Hepatic stellate cell (primary cell): ENCODE measurements around the gene GLRA1.
"Not testable (repeated sequence)": the region's sequence is repeated elsewhere in the genome, so short reads cannot be mapped to it uniquely, and the experiment has no call there.

Experiments used
- DNase-seq: peaks from one replicate; pipeline ENCODE4 v3.0.0; 2011; ENCODE audit warnings: low spot score

GLRA1 gene

DNA sequence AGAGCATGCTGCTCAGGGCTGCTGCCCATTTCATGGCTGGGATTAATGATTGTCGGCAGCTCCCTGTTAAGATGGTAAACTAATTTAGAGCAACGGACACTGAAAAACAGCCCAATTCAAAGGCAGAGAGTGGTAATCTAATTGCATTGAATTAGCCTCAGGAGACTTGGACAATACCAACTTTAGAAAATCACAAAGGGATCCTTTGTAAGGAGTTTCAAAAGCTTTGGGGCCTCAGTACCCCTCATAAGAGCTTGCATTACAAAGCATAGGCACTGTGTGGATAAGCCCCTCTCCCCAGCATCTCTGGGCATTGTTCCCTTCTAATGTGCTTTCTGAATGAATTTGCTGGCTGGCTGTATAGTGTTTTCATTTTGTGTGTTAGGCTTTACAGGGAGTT lies 6.7 kb downstream of the GLRA1 start:
- no peak for DNase-seq

DNA sequence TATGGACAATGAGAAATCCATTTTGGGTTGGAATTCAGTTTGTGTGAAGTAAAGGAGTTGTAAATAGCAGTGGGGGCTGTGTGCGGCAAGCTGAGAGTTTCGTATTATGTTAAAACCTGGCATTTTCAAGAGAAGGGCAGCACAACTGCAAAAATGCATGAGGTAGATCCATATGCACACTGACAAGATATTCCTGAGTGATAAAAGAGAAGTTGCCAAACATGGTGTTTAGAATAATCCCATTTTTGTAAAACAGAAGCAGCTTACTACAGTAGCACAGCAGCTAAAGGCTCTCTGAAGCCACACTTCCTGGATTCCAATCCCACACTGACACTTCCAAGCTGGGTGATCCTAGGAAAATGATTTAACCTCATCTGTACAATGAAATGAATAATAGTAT lies 11.2 kb downstream of the GLRA1 start:
- DNase-seq, result no peak

GRCh38 chr5:151912360-151912759 lies 12.3 kb downstream of the GLRA1 start:
- no peak for DNase-seq

- no peak for DNase-seq
These were observed 13.6 kb downstream of the GLRA1 start for GRCh38 chr5:151911011-151911410.

DNA sequence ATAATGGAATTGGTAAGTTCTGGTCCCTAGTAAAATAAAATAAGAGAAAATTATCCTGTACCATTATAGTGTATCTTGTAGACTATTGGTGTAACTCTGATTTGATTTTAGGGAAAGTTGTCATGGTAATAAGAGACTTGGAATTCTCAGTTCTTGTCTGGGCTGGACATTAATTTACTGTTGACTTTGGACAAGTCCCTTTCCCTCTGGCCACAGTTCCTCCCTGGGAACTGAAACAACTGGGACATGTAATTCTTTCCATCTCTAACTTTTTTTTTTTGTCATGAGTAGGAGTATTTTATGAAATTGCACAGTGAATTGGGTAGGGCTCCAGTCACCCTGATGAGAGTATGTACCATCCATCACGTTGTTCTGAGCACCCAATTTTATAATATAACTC lies 15.0 kb downstream of the GLRA1 start:
- DNase-seq, result no peak

DNA sequence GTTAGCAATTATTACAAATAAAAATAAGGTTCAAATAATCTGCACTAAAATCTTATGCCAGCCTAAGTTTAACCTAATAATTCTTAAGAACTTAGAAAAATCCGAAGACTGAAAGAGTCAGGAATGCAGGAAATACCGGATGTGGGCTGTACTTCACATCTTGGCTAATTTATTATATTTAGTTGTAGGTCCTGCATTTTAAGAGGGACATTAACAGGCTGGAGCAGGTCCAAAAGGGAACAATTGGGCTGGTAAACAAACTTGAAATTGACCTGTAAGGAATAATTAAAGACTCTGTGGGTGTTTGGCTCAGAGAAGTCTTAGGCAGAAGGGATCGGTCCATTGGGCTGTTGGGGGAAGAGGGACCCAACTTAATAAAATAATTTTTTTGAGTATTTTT lies 18.4 kb downstream of the GLRA1 start:
- no peak for DNase-seq

GRCh38 chr5:151905557-151905961 lies 19.1 kb downstream of the GLRA1 start:
- DNase-seq, result no peak

DNA sequence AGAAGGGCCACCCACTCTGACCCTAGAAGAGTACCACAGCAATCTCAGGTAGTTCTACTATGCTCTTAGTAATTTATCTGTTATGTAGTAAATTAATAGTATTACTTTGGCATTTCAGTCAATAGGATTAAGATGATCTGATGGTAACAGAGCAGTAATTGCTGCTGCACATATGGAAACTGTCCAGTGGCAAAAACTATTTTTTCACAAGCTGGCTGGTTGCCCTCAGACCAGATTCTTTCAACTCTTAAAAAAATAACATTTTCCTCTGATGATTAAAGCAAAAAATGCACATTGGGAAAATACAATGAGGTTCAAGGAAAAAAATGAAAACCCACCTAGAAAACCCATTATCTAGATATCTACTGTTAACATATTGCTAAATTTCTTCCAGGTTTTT lies 19.7 kb downstream of the GLRA1 start:
- DNase-seq, result no peak

- no peak for DNase-seq
These were observed 20.5 kb downstream of the GLRA1 start for GRCh38 chr5:151904127-151904526.

DNA sequence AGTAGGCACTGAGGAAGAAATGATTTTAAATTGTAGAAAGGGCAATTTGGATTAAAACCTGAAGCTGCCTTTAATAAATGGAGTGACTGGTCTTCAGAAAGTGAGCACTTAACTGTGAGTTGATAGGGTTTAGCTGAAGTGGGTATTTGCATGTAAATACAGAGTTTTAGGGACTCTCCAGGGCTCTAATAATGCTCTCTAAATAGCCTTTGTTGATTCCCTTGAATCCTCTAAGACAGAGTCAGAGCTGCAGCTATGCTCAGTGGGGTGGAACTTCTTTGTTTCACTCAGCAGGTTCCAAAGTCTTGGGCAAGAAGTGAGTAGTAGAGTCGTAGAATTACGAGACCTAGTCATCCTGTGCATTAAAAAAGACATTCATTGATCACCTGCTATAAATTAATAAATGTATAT lies 21.4 kb downstream of the GLRA1 start:
- no peak for DNase-seq

GRCh38 chr5:151902215-151902614 lies 22.4 kb downstream of the GLRA1 start:
- no peak for DNase-seq

DNA sequence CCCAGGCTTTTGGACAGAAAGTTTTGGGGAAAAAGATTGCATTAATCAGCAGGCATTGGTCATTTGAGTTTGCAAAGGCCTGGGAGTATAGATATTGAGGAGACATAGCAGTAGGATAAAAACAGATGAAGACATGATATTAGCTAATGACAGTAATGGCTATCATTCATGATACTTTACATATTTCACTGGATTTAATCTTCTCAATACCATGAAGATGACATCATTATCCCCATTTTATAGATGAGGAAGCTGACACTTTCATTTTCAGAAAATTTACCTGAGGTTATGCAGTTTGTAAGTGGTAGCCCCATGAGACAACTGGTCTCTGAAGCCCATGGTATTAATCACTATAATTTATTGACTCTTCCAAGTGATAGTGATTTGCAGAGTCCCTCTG lies 23.0 kb downstream of the GLRA1 start:
- DNase-seq, result no peak

GRCh38 chr5:151900891-151901290 lies 23.8 kb downstream of the GLRA1 start:
- no peak for DNase-seq

DNA sequence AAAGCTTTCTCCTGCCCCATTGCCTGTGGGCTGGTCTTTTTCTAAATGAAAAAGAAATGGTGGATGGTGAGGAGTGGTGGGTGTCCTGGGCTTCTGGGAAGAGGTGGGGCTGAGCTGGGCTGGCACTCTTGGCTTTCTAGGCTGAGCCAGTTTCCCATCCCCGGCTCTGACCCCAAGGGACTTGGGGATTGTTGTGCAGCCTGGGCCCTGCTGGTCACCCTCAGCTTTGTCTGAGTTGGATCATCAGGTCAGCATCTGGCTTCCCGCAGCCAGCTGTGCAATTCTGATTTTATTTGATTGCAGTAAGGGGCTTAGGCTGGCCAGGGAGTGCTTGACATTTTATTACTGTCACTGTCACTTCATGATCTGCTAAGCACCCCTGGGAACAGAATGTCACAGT lies 25.3 kb downstream of the GLRA1 start:
- no peak for DNase-seq

DNA sequence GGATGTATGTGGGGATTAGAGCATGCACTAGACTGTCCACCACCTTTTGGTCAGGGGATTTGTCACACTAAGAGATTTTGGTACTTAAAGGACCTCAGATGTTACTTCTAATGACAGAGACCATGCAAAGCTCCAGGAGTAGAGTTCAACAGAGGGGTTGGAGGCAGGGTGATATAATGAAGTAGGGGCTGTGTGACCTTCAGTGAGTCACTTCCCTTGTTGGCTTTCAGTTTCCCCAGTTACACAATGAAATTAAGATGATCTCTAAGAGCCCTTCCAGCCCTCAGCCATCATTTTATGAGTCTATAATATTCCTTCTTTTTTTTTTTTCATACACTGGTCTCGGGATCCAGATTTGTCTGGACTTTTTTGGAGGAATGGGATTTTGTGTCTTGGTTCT lies 26.8 kb downstream of the GLRA1 start:
- DNase-seq, result no peak

GRCh38 chr5:151897020-151897552 lies 27.6 kb downstream of the GLRA1 start:
- DNase-seq, result no peak

- DNase-seq, result peak; percentile 4
These were observed 28.5 kb downstream of the GLRA1 start for GRCh38 chr5:151896031-151896691.

GRCh38 chr5:151895660-151896030 lies 29.0 kb downstream of the GLRA1 start:
- DNase-seq, result no peak

DNA sequence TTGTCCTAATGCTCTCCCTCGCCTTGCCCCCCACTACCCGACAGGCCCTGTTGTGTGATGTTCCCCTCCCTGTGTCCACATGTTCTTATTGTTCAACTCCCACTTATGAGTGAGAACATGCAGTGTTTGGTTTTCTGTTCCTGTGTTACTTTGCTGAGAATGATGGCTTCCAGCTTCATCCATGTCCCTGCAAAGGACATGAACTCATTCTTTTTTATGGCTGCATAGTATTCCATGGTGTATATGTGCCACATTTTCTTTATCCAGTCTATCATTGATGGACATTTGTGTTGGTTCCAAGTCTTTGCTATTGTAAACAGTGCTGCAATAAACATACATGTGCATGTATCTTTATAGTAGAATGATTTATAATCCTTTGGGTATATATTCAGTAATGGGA lies 31.2 kb downstream of the GLRA1 start:
- not testable (repeated sequence) for DNase-seq

DNA sequence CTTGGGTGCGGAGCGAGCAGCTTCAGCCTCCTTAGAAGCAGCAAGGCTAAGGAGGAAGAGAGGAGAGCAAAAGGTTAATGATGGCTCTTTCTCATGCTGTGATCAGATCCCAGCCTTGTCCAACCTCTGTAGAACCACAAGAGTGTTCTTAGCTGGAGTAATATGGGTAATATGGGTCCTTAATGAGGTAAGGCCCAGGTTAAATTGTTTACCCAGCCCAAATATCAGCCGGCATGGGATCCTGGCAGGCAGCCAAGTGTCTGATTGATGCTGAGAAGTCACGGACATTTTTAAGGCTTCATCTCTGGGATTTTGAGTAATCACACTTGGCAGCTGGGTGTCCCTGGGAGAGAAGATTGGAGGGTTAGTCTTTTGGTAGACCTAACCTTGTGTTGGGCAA lies 32.3 kb downstream of the GLRA1 start:
- DNase-seq, result no peak

GRCh38 chr5:151890299-151890698 lies 34.4 kb downstream of the GLRA1 start:
- DNase-seq, result no peak

DNA sequence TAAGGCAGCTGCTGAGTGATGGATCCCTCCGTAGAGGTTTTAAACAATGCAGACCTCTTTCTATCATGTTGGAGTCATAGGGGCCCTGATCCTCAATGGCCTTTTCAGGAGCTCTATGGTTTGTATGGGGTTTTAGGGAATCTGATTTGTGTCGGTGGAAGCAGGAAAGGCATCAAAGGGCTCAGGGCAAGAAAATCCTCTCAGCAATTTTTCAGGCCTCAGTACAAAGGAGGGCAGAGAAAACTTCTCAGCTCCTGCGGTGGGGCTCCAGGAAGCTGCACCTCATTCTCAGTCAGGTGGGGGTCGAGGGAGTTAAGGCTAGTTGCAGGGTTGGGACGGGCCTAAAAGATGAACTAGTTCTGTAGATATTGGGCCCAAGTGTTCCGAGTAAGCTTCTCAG lies 35.0 kb downstream of the GLRA1 start:
- no peak for DNase-seq

- DNase-seq, result no peak
These were observed 37.9 kb downstream of the GLRA1 start for GRCh38 chr5:151886546-151887275.
